Dendritic cell treated with granulocyte-macrophage colony-stimulating factor and Interleukin-4, amounts not matched to agents 40 ng/mL and 50 ng/mL, for 4 days (primary cell): ENCODE data around the gene GPM6B.

Experiments
- H3K27ac Mint-ChIP-seq: one replicate; pipeline ENCODE4 v1.8.0; 2022; ENCODE audit warnings: mild to moderate bottlenecking, mixed read lengths
- H3K27me3 Mint-ChIP-seq: one replicate; pipeline ENCODE4 v1.8.0; 2022; ENCODE audit warnings: mild to moderate bottlenecking, mixed read lengths
- H3K36me3 Mint-ChIP-seq: one replicate; pipeline ENCODE4 v1.8.0; 2022; ENCODE audit warnings: low read depth, mixed read lengths
- H3K4me1 Mint-ChIP-seq: one replicate; pipeline ENCODE4 v1.8.0; 2022; ENCODE audit warnings: low read depth, mixed read lengths
- H3K4me3 Mint-ChIP-seq: one replicate; pipeline ENCODE4 v1.8.0; 2022; ENCODE audit warnings: mild to moderate bottlenecking, moderate library complexity, mixed read lengths
- H3K9me3 Mint-ChIP-seq: one replicate; pipeline ENCODE4 v1.8.0; 2022; ENCODE audit warnings: mixed read lengths
- intact Hi-C: fragments of 100-400 bp; cut with micrococcal nuclease; formaldehyde crosslinking; loops from one replicate; pipeline ENCODE4 v1.15.0; 2022

Gene GPM6B

GRCh38 chrX:13768939-13769338 lies 48.0 kb downstream of the GPM6B start:
- H3K27ac Mint-ChIP-seq: no peak overlapping the region
- intact Hi-C loops: no loop called here

GRCh38 chrX:13764765-13765164 lies 52.1 kb downstream of the GPM6B start:
- no peak overlapping the region for H3K27ac Mint-ChIP-seq
- peaks cover 40% of the 10 kb centered on the region for H3K4me1 Mint-ChIP-seq
- no peaks in the 10 kb centered on the region for H3K27me3 Mint-ChIP-seq
- H3K36me3 Mint-ChIP-seq: peaks cover 39% of the 10 kb centered on the region
- H3K4me3 Mint-ChIP-seq: no peak overlapping the region
- no peaks in the 10 kb centered on the region for H3K9me3 Mint-ChIP-seq
- intact Hi-C loops: no loop called here

More at GRCh38 chrX:13768939-13769338, 48.0 kb downstream of the GPM6B start:
- Mint-ChIP-seq H3K27me3 (no peaks in the 10 kb centered on the region), H3K4me1 (peaks cover 27% of the 10 kb centered on the region), H3K9me3 (no peaks in the 10 kb centered on the region), H3K4me3 (no peak overlapping the region), H3K36me3 (peaks cover 46% of the 10 kb centered on the region)

GRCh38 chrX:13764281-13764680 lies 52.6 kb downstream of the GPM6B start:
- no peaks in the 10 kb centered on the region for H3K27me3 Mint-ChIP-seq
- intact Hi-C loops: no loop called here
- peak overlapping the region; percentile 17 for H3K4me3 Mint-ChIP-seq
- peaks cover 41% of the 10 kb centered on the region for H3K4me1 Mint-ChIP-seq
- H3K36me3 Mint-ChIP-seq: peaks cover 35% of the 10 kb centered on the region
- H3K9me3 Mint-ChIP-seq: no peaks in the 10 kb centered on the region
- no peak overlapping the region for H3K27ac Mint-ChIP-seq

GRCh38 chrX:13763489-13763888 lies 53.4 kb downstream of the GPM6B start:
- Mint-ChIP-seq H3K27ac (no peak overlapping the region), H3K36me3 (peaks cover 28% of the 10 kb centered on the region)

GRCh38 chrX:13761606-13762414 lies 55.1 kb downstream of the GPM6B start:
- intact Hi-C loops: no loop called here
- H3K36me3 Mint-ChIP-seq: peaks cover 25% of the 10 kb centered on the region
- H3K27ac Mint-ChIP-seq: no peak overlapping the region
- H3K9me3 Mint-ChIP-seq: no peaks in the 10 kb centered on the region
- no peaks in the 10 kb centered on the region for H3K27me3 Mint-ChIP-seq
- H3K4me1 Mint-ChIP-seq: peaks cover 43% of the 10 kb centered on the region
- H3K4me3 Mint-ChIP-seq: no peak overlapping the region

More at GRCh38 chrX:13763489-13763888, 53.4 kb downstream of the GPM6B start:
- H3K27me3 Mint-ChIP-seq: no peaks in the 10 kb centered on the region
- H3K4me1 Mint-ChIP-seq: peaks cover 46% of the 10 kb centered on the region
- no peaks in the 10 kb centered on the region for H3K9me3 Mint-ChIP-seq
- intact Hi-C loops: no loop called here
- no peak overlapping the region for H3K4me3 Mint-ChIP-seq

GRCh38 chrX:13760426-13760825 lies 56.5 kb downstream of the GPM6B start:
- intact Hi-C loops: no loop called here
- H3K36me3 Mint-ChIP-seq: peaks cover 14% of the 10 kb centered on the region
- H3K9me3 Mint-ChIP-seq: no peaks in the 10 kb centered on the region
- H3K27ac Mint-ChIP-seq: no peak overlapping the region
- H3K27me3 Mint-ChIP-seq: no peaks in the 10 kb centered on the region
- H3K4me3 Mint-ChIP-seq: no peak overlapping the region
- peaks cover 33% of the 10 kb centered on the region for H3K4me1 Mint-ChIP-seq

GRCh38 chrX:13759152-13759718 lies 57.7 kb downstream of the GPM6B start:
- Mint-ChIP-seq H3K9me3 (no peaks in the 10 kb centered on the region), H3K27me3 (no peaks in the 10 kb centered on the region), H3K36me3 (peaks cover 14% of the 10 kb centered on the region), H3K4me1 (peaks cover 29% of the 10 kb centered on the region), H3K4me3 (no peak overlapping the region), H3K27ac (no peak overlapping the region)
- intact Hi-C loops: loop anchor here (10.0 kb wide), 1 partner anchor 276 kb away; no protein-coding TSS in a partner anchor

- no peak overlapping the region for H3K27ac Mint-ChIP-seq
- H3K36me3 Mint-ChIP-seq: peaks cover 14% of the 10 kb centered on the region
- no peak overlapping the region for H3K4me3 Mint-ChIP-seq
- H3K4me1 Mint-ChIP-seq: peaks cover 37% of the 10 kb centered on the region
- intact Hi-C loops: loop anchor here (10.0 kb wide), 1 partner anchor 278 kb away; no protein-coding TSS in a partner anchor
- no peaks in the 10 kb centered on the region for H3K27me3 Mint-ChIP-seq
- H3K9me3 Mint-ChIP-seq: no peaks in the 10 kb centered on the region
Measured at GRCh38 chrX:13756381-13756780, 60.5 kb downstream of the GPM6B start.

GRCh38 chrX:13755254-13755653 lies 61.6 kb downstream of the GPM6B start:
- Mint-ChIP-seq H3K4me3 (no peak overlapping the region), H3K36me3 (peaks cover 14% of the 10 kb centered on the region), H3K9me3 (no peaks in the 10 kb centered on the region), H3K4me1 (peaks cover 32% of the 10 kb centered on the region), H3K27ac (no peak overlapping the region), H3K27me3 (no peaks in the 10 kb centered on the region)
- intact Hi-C loops: loop anchor here (10.0 kb wide), 1 partner anchor 280 kb away; no protein-coding TSS in a partner anchor

GRCh38 chrX:13754765-13755164 lies 62.1 kb downstream of the GPM6B start:
- no peak overlapping the region for H3K27ac Mint-ChIP-seq
- H3K27me3 Mint-ChIP-seq: no peaks in the 10 kb centered on the region
- H3K4me1 Mint-ChIP-seq: peaks cover 28% of the 10 kb centered on the region
- peaks cover 14% of the 10 kb centered on the region for H3K36me3 Mint-ChIP-seq
- intact Hi-C loops: loop anchor here (10.0 kb wide), 1 partner anchor 280 kb away; no protein-coding TSS in a partner anchor
- H3K4me3 Mint-ChIP-seq: no peak overlapping the region
- no peaks in the 10 kb centered on the region for H3K9me3 Mint-ChIP-seq

GRCh38 chrX:13752646-13753045 lies 64.2 kb downstream of the GPM6B start:
- Mint-ChIP-seq H3K36me3 (peaks cover 8% of the 10 kb centered on the region), H3K27ac (peak overlapping the region; percentile 46), H3K4me3 (no peak overlapping the region), H3K4me1 (peaks cover 23% of the 10 kb centered on the region), H3K9me3 (no peaks in the 10 kb centered on the region), H3K27me3 (no peaks in the 10 kb centered on the region)
- intact Hi-C loops: loop anchor here (10.0 kb wide), 1 partner anchor 282 kb away; no protein-coding TSS in a partner anchor

GRCh38 chrX:13752141-13752540 lies 64.8 kb downstream of the GPM6B start:
- Mint-ChIP-seq H3K9me3 (no peaks in the 10 kb centered on the region), H3K27ac (no peak overlapping the region), H3K36me3 (peaks cover 10% of the 10 kb centered on the region), H3K27me3 (no peaks in the 10 kb centered on the region), H3K4me3 (no peak overlapping the region), H3K4me1 (peaks cover 28% of the 10 kb centered on the region)
- intact Hi-C loops: loop anchor here (10.0 kb wide), 1 partner anchor 283 kb away; no protein-coding TSS in a partner anchor

GRCh38 chrX:13750812-13751211 lies 66.1 kb downstream of the GPM6B start:
- Mint-ChIP-seq H3K27me3 (no peaks in the 10 kb centered on the region), H3K36me3 (peaks cover 17% of the 10 kb centered on the region), H3K27ac (no peak overlapping the region), H3K9me3 (no peaks in the 10 kb centered on the region), H3K4me1 (peaks cover 31% of the 10 kb centered on the region), H3K4me3 (no peak overlapping the region)
- intact Hi-C loops: loop anchor here (10.0 kb wide), 1 partner anchor 284 kb away; no protein-coding TSS in a partner anchor

- H3K4me3 Mint-ChIP-seq: no peak overlapping the region
- no peak overlapping the region for H3K27ac Mint-ChIP-seq
- H3K36me3 Mint-ChIP-seq: peaks cover 18% of the 10 kb centered on the region
- no peaks in the 10 kb centered on the region for H3K9me3 Mint-ChIP-seq
- intact Hi-C loops: loop anchor here (10.0 kb wide), 1 partner anchor 285 kb away; no protein-coding TSS in a partner anchor
- peaks cover 25% of the 10 kb centered on the region for H3K4me1 Mint-ChIP-seq
- H3K27me3 Mint-ChIP-seq: no peaks in the 10 kb centered on the region
Measured at GRCh38 chrX:13750204-13750603, 66.7 kb downstream of the GPM6B start.
